CD4-positive, alpha-beta memory T cell (primary cell): ENCODE data around the gene OR51V1. TPM values are rescaled to one million over a fixed set of nuclear protein-coding genes. Genes with fewer than 3 reads are reported as not detected.

ENCODE experiments used
- CTCF ChIA-PET: fragments of 350-600 bp; sonication (Branson Sonifier 250); formaldehyde crosslinking; loops from one replicate; lab custom pipeline; 2021; ENCODE audit warnings: inconsistent platforms; ENCODE audit not compliant: partially characterized antibody; lab: Charles Lee
- POLR2A ChIA-PET: fragments of 350-600 bp; sonication (Branson Sonifier 250); formaldehyde crosslinking; loops from one replicate; lab custom pipeline; 2021; ENCODE audit not compliant: partially characterized antibody; lab: Charles Lee
- DNase-seq, 5 donors: peaks; one replicate each; pipeline versions ENCODE4 v3.0.0 to v3.0.0-alpha.2; 2020 to 2022; ENCODE audit warnings: mixed read lengths in 1 of 5
- H3K27ac ChIP-seq: one replicate; pipeline ENCODE4 v1.7.0; 2013; ENCODE audit warnings: low read depth, low read length
- H3K27me3 ChIP-seq: 2 replicates; pipeline ENCODE4 v1.7.0; 2013; ENCODE audit warnings: mild to moderate bottlenecking, low read length, moderate library complexity; ENCODE audit not compliant: insufficient read depth
- H3K36me3 ChIP-seq: 2 replicates; pipeline ENCODE4 v1.7.0; 2013; ENCODE audit warnings: mild to moderate bottlenecking, low read length, moderate library complexity; ENCODE audit not compliant: insufficient read depth
- H3K4me1 ChIP-seq: 2 replicates; pipeline ENCODE4 v1.7.0; 2013; ENCODE audit warnings: mild to moderate bottlenecking, low read length, moderate library complexity; ENCODE audit not compliant: insufficient read depth
- H3K4me3 ChIP-seq, 2 donors: one replicate each; pipeline ENCODE4 v1.7.0; 2013; ENCODE audit warnings: low read length in 2 of 2, mild to moderate bottlenecking in 1 of 2
- H3K9me3 ChIP-seq, 2 donors: one replicate each; pipeline ENCODE4 v1.7.0; 2013; ENCODE audit warnings: low read length in 2 of 2, control low read depth in 1 of 2; ENCODE audit not compliant: control insufficient read depth in 1 of 2
- H3K27ac Mint-ChIP-seq, 7 donors: one replicate each; pipeline ENCODE4 v1.8.0; 2020 to 2021; ENCODE audit warnings: mixed read lengths in 7 of 7, mild to moderate bottlenecking in 6 of 7, inconsistent platforms in 3 of 7, moderate library complexity in 3 of 7
- H3K27me3 Mint-ChIP-seq, 2 donors: one replicate each; pipeline ENCODE4 v1.8.0; 2020 to 2021; ENCODE audit warnings: mixed read lengths in 2 of 2
- H3K36me3 Mint-ChIP-seq, 2 donors: one replicate each; pipeline ENCODE4 v1.8.0; 2020 to 2021; ENCODE audit warnings: mixed read lengths in 2 of 2, inconsistent platforms in 1 of 2, mild to moderate bottlenecking in 1 of 2
- H3K4me1 Mint-ChIP-seq, 4 donors: one replicate each; pipeline ENCODE4 v1.8.0; 2020 to 2021; ENCODE audit warnings: mixed read lengths in 4 of 4, mild to moderate bottlenecking in 1 of 4
- H3K4me3 Mint-ChIP-seq, 8 donors: one replicate each; pipeline ENCODE4 v1.8.0; 2020 to 2021; ENCODE audit warnings: mixed read lengths in 8 of 8, mild to moderate bottlenecking in 7 of 8, moderate library complexity in 6 of 8, inconsistent platforms in 3 of 8
- H3K9me3 Mint-ChIP-seq, 8 donors: one replicate each; pipeline ENCODE4 v1.8.0; 2020 to 2021; ENCODE audit warnings: mixed read lengths in 8 of 8, mild to moderate bottlenecking in 5 of 8, inconsistent platforms in 3 of 8, moderate library complexity in 1 of 8
- intact Hi-C: fragments of 100-400 bp; cut with micrococcal nuclease; formaldehyde crosslinking; loops from one replicate; pipeline ENCODE4 v1.15.1; 2023
- polyA plus RNA-seq, 2 donors: library from polyadenylated mRNA; unstranded; fragments of 300-500 nt; fragmentation: Illumina TruSeq; gene quantifications; one replicate each; pipeline ENCODE4 v1.2.3, GENCODE V29; 2021
- total RNA-seq, 2 experiments: library from RNA; stranded (reverse); gene quantifications; one replicate each; pipeline ENCODE4 v1.2.3, GENCODE V29; 2021

Gene OR51V1
- total and polyA plus RNA-seq, 4 experiments from 2014 or later = not detected

- POLR2A ChIA-PET = no interaction called here
- Mint-ChIP-seq H3K4me3 (no peak overlapping the region), H3K4me1 (no peaks in the 10 kb centered on the region), H3K9me3 (no peaks in the 10 kb centered on the region), H3K27ac (no peak overlapping the region), H3K27me3 (peaks cover 0 to 2% of the 10 kb centered on the region in 2 donors), H3K36me3 (no peaks in the 10 kb centered on the region)
- Histone ChIP-seq H3K36me3 (no peaks in the 10 kb centered on the region), H3K4me3 (no peak overlapping the region), H3K4me1 (no peaks in the 10 kb centered on the region), H3K27ac (no peak overlapping the region), H3K9me3 (no peaks in the 10 kb centered on the region), H3K27me3 (no peaks in the 10 kb centered on the region)
- intact Hi-C loops = no loop called here
- no peak for DNase-seq
- CTCF ChIA-PET = no interaction called here
Measured at GRCh38 chr11:5242933-5243815, 42.7 kb upstream of the OR51V1 start.

- H3K27ac Mint-ChIP-seq = no peak overlapping the region
- no peaks in the 10 kb centered on the region for H3K9me3 Mint-ChIP-seq
- Histone ChIP-seq H3K4me3 (no peak overlapping the region), H3K4me1 (no peaks in the 10 kb centered on the region), H3K27me3 (no peaks in the 10 kb centered on the region), H3K27ac (no peak overlapping the region), H3K36me3 (no peaks in the 10 kb centered on the region), H3K9me3 (no peaks in the 10 kb centered on the region)
- H3K4me3 Mint-ChIP-seq = no peak overlapping the region
- H3K27me3 Mint-ChIP-seq = peaks cover 0 to 2% of the 10 kb centered on the region in 2 donors
- no peaks in the 10 kb centered on the region for H3K36me3 Mint-ChIP-seq
- CTCF ChIA-PET = no interaction called here
- no peaks in the 10 kb centered on the region for H3K4me1 Mint-ChIP-seq
- POLR2A ChIA-PET = no interaction called here
- intact Hi-C loops = no loop called here
- no peak for DNase-seq
Measured at GRCh38 chr11:5242208-5242607, 41.7 kb upstream of the OR51V1 start.

- peaks cover under 1 to 2% of the 10 kb centered on the region in 2 donors for H3K27me3 Mint-ChIP-seq
- no peak overlapping the region for H3K27ac Mint-ChIP-seq
- H3K4me3 Mint-ChIP-seq = no peak overlapping the region
- ChIA-PET CTCF (no interaction called here), POLR2A (no interaction called here)
- no peak for DNase-seq
- no peak overlapping the region for H3K4me3 ChIP-seq
- H3K9me3 ChIP-seq = no peaks in the 10 kb centered on the region
- H3K4me1 ChIP-seq = no peaks in the 10 kb centered on the region
- no peaks in the 10 kb centered on the region for H3K4me1 Mint-ChIP-seq
- H3K36me3 Mint-ChIP-seq = no peaks in the 10 kb centered on the region
- no peaks in the 10 kb centered on the region for H3K36me3 ChIP-seq
- no peak overlapping the region for H3K27ac ChIP-seq
- intact Hi-C loops = no loop called here
- no peaks in the 10 kb centered on the region for H3K9me3 Mint-ChIP-seq
- H3K27me3 ChIP-seq = no peaks in the 10 kb centered on the region
Measured at GRCh38 chr11:5241458-5241857, 41.0 kb upstream of the OR51V1 start.

GRCh38 chr11:5240458-5240857, 40.0 kb upstream of the OR51V1 start:
- H3K4me1 ChIP-seq = no peaks in the 10 kb centered on the region
- H3K9me3 ChIP-seq = no peaks in the 10 kb centered on the region
- ChIA-PET CTCF (no interaction called here), POLR2A (no interaction called here)
- no peaks in the 10 kb centered on the region for H3K27me3 ChIP-seq
- no peak for DNase-seq
- H3K9me3 Mint-ChIP-seq = no peaks in the 10 kb centered on the region
- H3K36me3 Mint-ChIP-seq = no peaks in the 10 kb centered on the region
- no peak overlapping the region for H3K27ac ChIP-seq
- intact Hi-C loops = no loop called here
- H3K36me3 ChIP-seq = no peaks in the 10 kb centered on the region
- H3K4me3 Mint-ChIP-seq = no peak overlapping the region
- H3K27me3 Mint-ChIP-seq = peaks cover 2 to 3% of the 10 kb centered on the region in 2 donors
- H3K4me1 Mint-ChIP-seq = no peaks in the 10 kb centered on the region
- H3K4me3 ChIP-seq = no peak overlapping the region
- no peak overlapping the region for H3K27ac Mint-ChIP-seq

- DNase-seq = no peak
- no peak overlapping the region for H3K4me3 ChIP-seq
- no peaks in the 10 kb centered on the region for H3K27me3 ChIP-seq
- Mint-ChIP-seq H3K27me3 (peaks cover 2 to 3% of the 10 kb centered on the region in 2 donors), H3K4me1 (no peaks in the 10 kb centered on the region), H3K36me3 (no peaks in the 10 kb centered on the region), H3K4me3 (no peak overlapping the region), H3K27ac (no peak overlapping the region), H3K9me3 (no peaks in the 10 kb centered on the region)
- CTCF ChIA-PET = no interaction called here
- no peaks in the 10 kb centered on the region for H3K9me3 ChIP-seq
- H3K4me1 ChIP-seq = no peaks in the 10 kb centered on the region
- no peaks in the 10 kb centered on the region for H3K36me3 ChIP-seq
- H3K27ac ChIP-seq = no peak overlapping the region
- POLR2A ChIA-PET = no interaction called here
- intact Hi-C loops = no loop called here
Measured at GRCh38 chr11:5240056-5240455, 39.6 kb upstream of the OR51V1 start.

GRCh38 chr11:5239046-5239445, 38.6 kb upstream of the OR51V1 start:
- H3K36me3 Mint-ChIP-seq = no peaks in the 10 kb centered on the region
- Histone ChIP-seq H3K36me3 (no peaks in the 10 kb centered on the region), H3K4me3 (no peak overlapping the region), H3K27me3 (no peaks in the 10 kb centered on the region), H3K4me1 (no peaks in the 10 kb centered on the region), H3K27ac (no peak overlapping the region), H3K9me3 (no peaks in the 10 kb centered on the region)
- no peak overlapping the region for H3K4me3 Mint-ChIP-seq
- H3K27me3 Mint-ChIP-seq = peaks cover 2 to 3% of the 10 kb centered on the region in 2 donors
- POLR2A ChIA-PET = no interaction called here
- CTCF ChIA-PET = no interaction called here
- no peak overlapping the region for H3K27ac Mint-ChIP-seq
- no peak for DNase-seq
- H3K9me3 Mint-ChIP-seq = peaks cover 0 to 2% (median 0%) of the 10 kb centered on the region in 8 donors
- H3K4me1 Mint-ChIP-seq = peaks cover 0 to 2% (median 0%) of the 10 kb centered on the region in 4 donors
- intact Hi-C loops = no loop called here

- ChIA-PET CTCF (no interaction called here), POLR2A (no interaction called here)
- Mint-ChIP-seq H3K27ac (no peak overlapping the region), H3K4me3 (no peak overlapping the region), H3K9me3 (peaks cover 0 to 2% (median 0%) of the 10 kb centered on the region in 8 donors), H3K27me3 (peaks cover 2 to 3% of the 10 kb centered on the region in 2 donors), H3K36me3 (no peaks in the 10 kb centered on the region), H3K4me1 (peaks cover 0 to 2% (median 0%) of the 10 kb centered on the region in 4 donors)
- intact Hi-C loops = no loop called here
- Histone ChIP-seq H3K4me1 (no peaks in the 10 kb centered on the region), H3K27ac (no peak overlapping the region), H3K36me3 (no peaks in the 10 kb centered on the region), H3K27me3 (no peaks in the 10 kb centered on the region), H3K9me3 (no peaks in the 10 kb centered on the region), H3K4me3 (no peak overlapping the region)
- DNase-seq = no peak
Measured at GRCh38 chr11:5238486-5238885, 38.0 kb upstream of the OR51V1 start.
